Keratinocyte (primary cell): ENCODE measurements around the gene SERTAD2. TPM values are rescaled to one million over a fixed set of nuclear protein-coding genes. Genes with fewer than 3 reads are reported as not detected.

ENCODE experiments used
- DNase-seq: peaks from one replicate; pipeline ENCODE4 v3.0.0-alpha.2; 2011; ENCODE audit warnings: low read depth, missing footprints, low spot score
- FAIRE-seq: peaks from 2 replicates; lab custom pipeline; 2011; peaks lifted over from hg19 to GRCh38; lab: Jason Lieb, UNC
- H2AFZ ChIP-seq: 2 replicates; pipeline ENCODE4 v1.6.0; 2012; ENCODE audit warnings: low read length, control low read depth, inconsistent platforms; ENCODE audit not compliant: control insufficient read depth
- H3K27ac ChIP-seq: 2 replicates; pipeline ENCODE4 v1.5.1; 2011; ENCODE audit warnings: low read length; ENCODE audit not compliant: control insufficient read depth, insufficient read depth
- H3K27me3 ChIP-seq: 3 replicates; pipeline ENCODE4 v1.6.0; 2011; ENCODE audit warnings: low read length; ENCODE audit not compliant: control insufficient read depth, insufficient read depth; ENCODE audit errors: extremely low read depth
- H3K36me3 ChIP-seq, 2 experiments: 2 replicates in 1 of 2; 3 replicates in 1 of 2; pipeline ENCODE4 v1.5.1; 2011; ENCODE audit warnings: low read length in 2 of 2, mild to moderate bottlenecking in 1 of 2; ENCODE audit not compliant: control insufficient read depth in 2 of 2, insufficient read depth in 2 of 2; ENCODE audit errors: extremely low read depth in 1 of 2
- H3K4me1 ChIP-seq: 3 replicates; pipeline ENCODE4 v1.5.1; 2011; ENCODE audit warnings: low read length; ENCODE audit not compliant: control insufficient read depth, insufficient read depth; ENCODE audit errors: extremely low read depth
- H3K4me2 ChIP-seq: 3 replicates; pipeline ENCODE4 v1.6.0; 2011; ENCODE audit warnings: low read depth, low read length; ENCODE audit not compliant: control insufficient read depth, insufficient read depth; ENCODE audit errors: extremely low read depth
- H3K4me3 ChIP-seq, 3 experiments: fragments of 200-600 bp in 1 of 3; sonication (generic) in 1 of 3; 2 replicates in 2 of 3; 3 replicates in 1 of 3; pipeline ENCODE4 v1.5.1; 2011 to 2016; ENCODE audit warnings: low read length in 3 of 3, mild to moderate bottlenecking in 3 of 3, control low read depth in 2 of 3, inconsistent platforms in 1 of 3, low read depth in 1 of 3, mixed read lengths in 1 of 3, mixed run types in 1 of 3, moderate library complexity in 1 of 3; ENCODE audit not compliant: control insufficient read depth in 2 of 3, insufficient read depth in 2 of 3; ENCODE audit errors: extremely low read depth in 1 of 3
- H3K79me2 ChIP-seq: 2 replicates; pipeline ENCODE4 v1.6.0; 2012; ENCODE audit warnings: low read length; ENCODE audit not compliant: control insufficient read depth, insufficient read depth
- H3K9ac ChIP-seq: 3 replicates; pipeline ENCODE4 v1.6.0; 2011; ENCODE audit warnings: low read length; ENCODE audit not compliant: control insufficient read depth, insufficient read depth; ENCODE audit errors: extremely low read depth
- H3K9me1 ChIP-seq: 3 replicates; pipeline ENCODE4 v1.6.0; 2011; ENCODE audit warnings: low read length; ENCODE audit not compliant: control insufficient read depth, insufficient read depth; ENCODE audit errors: extremely low read depth
- H3K9me3 ChIP-seq: 2 replicates; pipeline ENCODE4 v1.5.1; 2012; ENCODE audit warnings: low read depth, low read length; ENCODE audit not compliant: control insufficient read depth
- H4K20me1 ChIP-seq: 3 replicates; pipeline ENCODE4 v1.6.0; 2011; ENCODE audit warnings: low read length; ENCODE audit not compliant: control insufficient read depth, insufficient read depth; ENCODE audit errors: extremely low read depth
- CTCF ChIP-seq, 3 experiments: IDR thresholded peaks in 1 of 3; conservative IDR thresholded peaks in 1 of 3; optimal IDR thresholded peaks in 1 of 3; 2 replicates in 2 of 3; 3 replicates in 1 of 3; pipeline versions ENCODE3 to v1.5.1; 2011; ENCODE audit warnings: low read length in 3 of 3, mild to moderate bottlenecking in 3 of 3, moderate library complexity in 2 of 3, control low read depth in 1 of 3, inconsistent platforms in 1 of 3; ENCODE audit not compliant: insufficient read depth in 2 of 3; ENCODE audit errors: extremely low read depth in 1 of 3
- EZH2 ChIP-seq: IDR thresholded peaks from one replicate; pipeline ENCODE4 v1.6.1; 2012; ENCODE audit warnings: inconsistent platforms, mild to moderate bottlenecking, low read length, moderate library complexity
- dilution Hi-C: fragments of 300-500 bp; cut with MboI; formaldehyde crosslinking; loops from one replicate; pipeline ENCODE4 v1.7.0; 2020; ENCODE audit warnings: low sequenced_read_pairs; ENCODE audit not compliant: extremely low pct_ligation_motif_present
- polyA plus RNA-seq, 5 experiments: library from polyadenylated mRNA; depleted of rRNA in 3 of 5; stranded (reverse) in 3 of 5; stranded (forward) in 1 of 5; unstranded in 1 of 5; fragments of >200 nt; gene quantifications; 1 replicate in 1 of 5; 2 replicates in 3 of 5; 3 replicates in 1 of 5; pipeline versions ENCODE4 v1.2.1 to v1.2.3, GENCODE V29; 2011 to 2012; ENCODE audit warnings: missing spikeins in 2 of 5, low read depth in 1 of 5, low replicate concordance in 1 of 5

SERTAD2 gene
- polyA plus RNA-seq, 1 donor (not counting 4 experiments of a cell fraction or from before 2014, with no cell fraction given), result 13.1 TPM

- dilution Hi-C loops, result no loop called here
- no peak for DNase-seq
- TF ChIP-seq CTCF (optimal IDR thresholded peaks at IDR 0.05 in 1 of 3, IDR thresholded peaks at IDR 0.05 in 1 of 3, conservative IDR thresholded peaks at IDR 0.05 in 1 of 3; ENCODE audit: extremely low read depth in 1 of 3, insufficient read depth in 2 of 3, low read length in 3 of 3) (no peak), EZH2 (no peak)
- Histone ChIP-seq H3K4me1 (peaks cover 40% of the 10 kb centered on the region), H3K4me2 (peak overlapping the region; percentile 99), H4K20me1 (no peaks in the 10 kb centered on the region), H3K27ac (peak overlapping the region; percentile 99), H3K27me3 (no peaks in the 10 kb centered on the region), H3K36me3 (no peaks in the 10 kb centered on the region), H3K9ac (peak overlapping the region; percentile 91), H3K79me2 (no peaks in the 10 kb centered on the region), H3K4me3 (peak overlapping the region in 2 of 3 experiments; percentile 29 to 41), H2AFZ (peak overlapping the region; percentile 79), H3K9me1 (no peaks in the 10 kb centered on the region), H3K9me3 (peaks cover 3% of the 10 kb centered on the region)
- peak; percentile 89 for FAIRE-seq
Observed at GRCh38 chr2:64607381-64608304, 46.1 kb downstream of the SERTAD2 start.

- peaks cover 3% of the 10 kb centered on the region for H3K9me3 ChIP-seq
- H3K9me1 ChIP-seq, result no peaks in the 10 kb centered on the region
- H3K9ac ChIP-seq, result peak overlapping the region; percentile 91
- peak overlapping the region; percentile 9 to 70 (median 60) for H3K4me3 ChIP-seq
- FAIRE-seq (peak; percentile 53), DNase-seq (peak; percentile 69)
- no peak for TF ChIP-seq CTCF (optimal IDR thresholded peaks at IDR 0.05 in 1 of 3, IDR thresholded peaks at IDR 0.05 in 1 of 3, conservative IDR thresholded peaks at IDR 0.05 in 1 of 3; ENCODE audit: extremely low read depth in 1 of 3, insufficient read depth in 2 of 3, low read length in 3 of 3)
- no peak for TF ChIP-seq EZH2
- no peaks in the 10 kb centered on the region for H4K20me1 ChIP-seq
- no peaks in the 10 kb centered on the region for H3K27me3 ChIP-seq
- peaks cover 40% of the 10 kb centered on the region for H3K4me1 ChIP-seq
- dilution Hi-C loops, result no loop called here
- H3K79me2 ChIP-seq, result no peaks in the 10 kb centered on the region
- H3K36me3 ChIP-seq, result no peaks in the 10 kb centered on the region
- H3K27ac ChIP-seq, result peak overlapping the region; percentile 99
- peak overlapping the region; percentile 99 for H3K4me2 ChIP-seq
- peak overlapping the region; percentile 78 for H2AFZ ChIP-seq
Observed at GRCh38 chr2:64606479-64607363, 47.0 kb downstream of the SERTAD2 start.
